ENCODE results near the gene SLC25A27.

SLC25A27 gene

DNA sequence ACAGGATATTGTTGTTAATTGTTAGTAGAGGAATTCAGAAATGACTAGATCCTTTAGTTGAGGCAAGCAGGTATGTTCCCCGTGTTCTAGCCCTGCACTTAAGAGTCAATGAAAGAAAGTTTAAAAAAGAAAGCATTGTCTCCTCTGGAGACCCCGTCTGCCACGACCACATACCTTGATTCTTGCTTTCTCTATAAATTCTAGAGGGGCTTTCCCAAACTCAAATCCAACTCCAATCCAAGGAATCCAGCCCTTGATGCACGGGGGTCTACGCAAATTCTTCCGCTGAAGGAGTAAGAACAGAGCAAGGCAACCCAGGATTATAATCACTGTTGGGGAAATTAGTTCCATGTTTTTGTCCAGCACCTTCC is 558 bp upstream of the SLC25A27 start:
- DNase-seq: no peak

DNA sequence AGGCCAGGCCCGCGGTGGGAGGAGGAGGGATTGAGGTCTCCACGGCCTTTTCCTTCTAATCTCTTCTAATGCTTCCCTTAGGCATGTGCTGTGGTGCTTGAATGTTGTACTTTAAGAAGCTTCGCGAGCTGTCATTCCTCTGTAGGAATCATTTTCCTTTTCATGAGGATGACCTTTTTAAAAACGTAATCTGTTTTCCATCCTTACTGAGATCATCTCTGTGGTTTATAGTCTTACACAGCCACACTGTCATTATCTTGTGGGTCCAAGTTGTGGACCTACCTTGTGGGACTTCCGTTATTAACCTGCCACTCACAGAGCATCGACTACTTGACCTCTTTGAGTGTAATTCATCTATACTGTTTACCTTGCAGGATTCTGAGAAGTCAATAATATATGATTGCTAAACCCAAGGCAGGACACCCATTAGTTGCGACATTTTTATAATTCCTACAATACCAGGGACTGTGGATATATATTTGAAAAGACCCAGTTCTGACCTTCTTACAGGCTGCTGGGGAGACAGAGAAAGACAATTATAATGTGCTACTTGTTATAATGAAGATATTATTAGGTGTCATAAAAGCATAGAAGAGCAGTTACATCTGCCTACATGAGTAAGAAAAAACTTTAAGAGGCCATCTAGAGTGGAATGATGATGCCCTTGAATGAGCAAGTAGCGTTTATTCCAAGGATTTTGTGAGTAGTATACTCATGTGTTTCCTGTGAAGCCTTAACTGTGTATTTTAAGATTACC is 842 bp downstream of the SLC25A27 start:
- DNase-seq: no peak

DNA sequence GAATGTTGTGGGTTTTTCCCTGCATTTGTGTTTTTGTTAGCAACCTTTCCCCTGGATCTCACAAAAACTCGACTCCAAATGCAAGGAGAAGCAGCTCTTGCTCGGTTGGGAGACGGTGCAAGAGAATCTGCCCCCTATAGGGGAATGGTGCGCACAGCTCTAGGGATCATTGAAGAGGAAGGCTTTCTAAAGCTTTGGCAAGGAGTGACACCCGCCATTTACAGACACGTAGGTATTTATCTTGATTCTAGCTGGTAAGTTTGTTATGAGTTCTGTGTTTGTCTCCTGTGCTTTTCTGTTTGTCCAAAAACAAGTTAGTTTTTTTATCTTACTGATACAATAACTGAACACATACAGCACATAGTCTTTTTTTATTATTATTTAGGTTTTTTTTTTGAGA is 3.0 kb downstream of the SLC25A27 start:
- DNase-seq: no peak

GRCh38 chr6:46657642-46658041 is 4.9 kb downstream of the SLC25A27 start:
- DNase-seq: no peak

DNA sequence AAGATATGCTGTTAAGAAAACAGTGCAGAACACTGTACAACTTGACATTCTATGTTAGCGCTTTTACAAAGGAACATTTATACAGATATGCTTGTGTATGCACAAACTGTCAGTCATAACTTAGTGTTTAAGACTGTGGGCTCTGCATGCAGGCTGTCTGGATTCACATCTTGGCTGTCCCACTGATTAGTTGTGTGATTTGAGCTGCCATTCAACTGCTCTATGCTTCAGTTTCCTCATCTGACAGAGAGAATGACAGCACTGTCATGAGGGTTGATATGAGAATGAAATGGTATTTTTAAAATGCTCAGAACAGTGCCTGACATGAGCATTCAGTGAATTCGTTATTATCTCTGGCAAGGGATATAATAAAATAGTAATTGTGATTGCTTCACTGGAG is 8.7 kb downstream of the SLC25A27 start:
- no peak for DNase-seq

GRCh38 chr6:46667377-46667776 is 14.6 kb downstream of the SLC25A27 start:
- DNase-seq: no peak

- no peak for DNase-seq
Measured at GRCh38 chr6:46674410-46674809, 21.6 kb downstream of the SLC25A27 start.

DNA sequence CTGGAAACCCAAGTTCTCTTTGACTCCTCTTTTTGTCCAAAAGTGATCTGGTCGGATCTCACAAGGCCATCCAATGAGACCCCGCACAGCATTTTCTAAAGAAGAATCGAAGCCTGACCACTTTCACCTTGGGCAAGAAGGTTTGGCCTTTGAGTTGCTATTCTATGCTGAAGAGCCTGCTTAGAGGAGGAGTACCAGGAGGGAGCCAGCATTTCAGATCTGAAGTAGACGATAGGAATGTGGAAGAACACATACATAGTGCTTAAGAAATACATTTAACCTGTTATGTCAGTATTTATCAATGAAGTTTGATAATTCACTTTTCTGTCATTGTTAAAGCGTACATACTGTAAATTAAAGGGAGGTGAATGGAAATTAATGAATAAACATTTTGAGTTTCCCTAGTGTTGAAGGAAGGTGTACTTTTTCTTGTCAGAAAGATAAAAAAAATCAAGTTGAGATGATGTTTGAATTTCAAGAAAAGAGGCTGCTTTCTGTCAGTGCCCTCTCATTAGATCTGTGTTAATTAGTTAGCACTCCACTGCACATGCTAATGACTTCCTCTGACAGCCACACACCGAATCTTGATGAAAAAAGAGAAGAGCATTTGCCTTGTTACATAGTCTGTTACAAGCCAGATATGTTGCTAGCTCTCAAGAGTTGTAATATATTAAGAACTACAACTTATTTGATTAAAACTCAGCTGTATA is 24.0 kb downstream of the SLC25A27 start:
- no peak for DNase-seq

- DNase-seq: no peak
Measured at GRCh38 chr6:46677314-46677654, 24.5 kb downstream of the SLC25A27 start.

- no peak for DNase-seq
Measured at GRCh38 chr6:46684771-46685170, 32.0 kb downstream of the SLC25A27 start.

DNA sequence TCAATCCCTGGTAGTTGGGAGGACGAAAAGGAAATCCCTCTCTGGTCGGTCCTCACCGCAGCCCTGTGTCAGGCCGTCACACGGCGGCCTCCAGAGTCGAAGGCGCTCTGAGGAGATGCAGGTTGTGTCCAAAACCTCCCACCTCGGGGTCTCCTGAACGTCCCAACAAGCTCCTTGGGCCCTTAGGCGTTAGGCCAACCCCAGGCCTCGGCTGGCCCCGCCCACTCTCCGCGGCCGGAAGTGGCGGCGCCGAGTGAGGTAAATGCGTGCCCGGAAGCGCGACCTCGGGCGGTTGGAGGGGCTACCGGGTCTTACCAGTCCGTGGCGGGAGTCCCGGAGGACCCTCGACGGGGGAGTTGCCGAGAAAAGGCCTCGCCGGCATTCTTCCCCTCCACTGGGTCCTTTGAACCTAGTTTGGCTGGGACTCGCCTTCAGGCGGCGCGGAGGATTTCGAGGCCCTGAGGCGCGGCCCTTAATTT is 34.9 kb downstream of the SLC25A27 start, which contains the start of gene TDRD6:
Gene TDRD6, plus strand, starts transcription at position 267 of the 479 bp plus-strand sequence. CDS start 244 bp downstream, outside the sequence.
- no peak for DNase-seq

- DNase-seq: no peak
Measured at GRCh38 chr6:46688117-46688965, 35.6 kb downstream of the SLC25A27 start.

DNA sequence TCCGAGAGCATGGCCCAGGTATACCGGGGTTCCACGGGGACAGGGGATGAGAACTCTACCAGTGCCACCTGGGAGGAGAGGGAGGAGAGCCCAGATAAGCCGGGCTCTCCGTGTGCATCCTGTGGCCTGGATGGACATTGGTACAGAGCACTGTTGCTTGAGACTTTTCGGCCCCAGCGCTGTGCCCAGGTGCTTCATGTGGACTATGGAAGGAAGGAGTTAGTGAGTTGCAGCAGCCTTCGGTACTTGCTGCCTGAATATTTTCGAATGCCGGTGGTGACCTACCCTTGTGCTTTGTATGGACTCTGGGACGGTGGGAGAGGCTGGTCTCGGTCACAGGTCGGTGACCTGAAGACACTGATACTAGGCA is 36.2 kb downstream of the SLC25A27 start:
- no peak for DNase-seq

- no peak for DNase-seq
Measured at GRCh38 chr6:46689657-46690056, 36.9 kb downstream of the SLC25A27 start.

GRCh38 chr6:46690141-46690755 is 37.5 kb downstream of the SLC25A27 start:
- DNase-seq: no peak

- DNase-seq: no peak
Measured at GRCh38 chr6:46690911-46691451, 38.2 kb downstream of the SLC25A27 start.

- DNase-seq: no peak
Measured at GRCh38 chr6:46699970-46700369, 47.2 kb downstream of the SLC25A27 start.

GRCh38 chr6:46704562-46704961 is 51.8 kb downstream of the SLC25A27 start:
- no peak for DNase-seq

- DNase-seq: no peak
Measured at GRCh38 chr6:46706464-46706863, 53.7 kb downstream of the SLC25A27 start.

GRCh38 chr6:46711491-46711890 is 58.7 kb downstream of the SLC25A27 start:
- no peak for DNase-seq

DNA sequence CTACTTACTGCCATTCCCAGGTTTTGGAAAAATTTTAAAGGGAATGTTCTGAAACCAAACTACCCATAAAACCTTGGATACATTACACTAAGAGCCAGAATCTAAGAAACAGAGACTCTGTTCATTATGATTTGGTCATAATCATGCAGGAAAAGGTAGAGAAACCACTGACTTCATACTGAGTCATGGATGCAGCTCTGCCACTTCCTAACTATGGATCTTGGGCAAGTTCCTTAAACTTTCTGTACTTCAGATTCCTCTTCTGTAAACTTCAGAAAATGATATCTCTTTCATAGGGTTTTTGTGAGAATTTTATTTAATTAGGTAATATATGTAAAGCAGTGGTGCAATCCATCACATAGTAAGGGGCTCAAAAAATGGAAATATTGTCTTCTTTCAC is 62.4 kb downstream of the SLC25A27 start:
- DNase-seq: no peak

DNA sequence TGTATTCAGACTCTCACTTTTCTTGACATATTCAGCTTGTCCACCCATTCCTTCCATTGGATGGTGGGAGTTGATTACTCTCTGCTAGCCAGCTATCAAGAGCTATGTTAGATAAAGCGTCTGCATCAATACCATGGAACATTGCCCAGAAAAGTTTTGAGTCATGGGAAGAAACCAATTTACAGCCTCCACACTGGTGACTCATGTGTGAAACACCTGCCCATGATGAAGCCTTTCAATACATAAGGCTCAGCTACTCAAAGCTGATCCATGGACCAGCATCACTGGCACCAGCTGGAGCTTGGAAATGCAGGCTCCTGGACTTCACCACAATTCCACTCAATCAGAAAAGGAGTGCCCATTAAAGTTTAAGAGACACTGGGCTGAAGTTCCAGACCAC is 66.3 kb downstream of the SLC25A27 start:
- no peak for DNase-seq

DNA sequence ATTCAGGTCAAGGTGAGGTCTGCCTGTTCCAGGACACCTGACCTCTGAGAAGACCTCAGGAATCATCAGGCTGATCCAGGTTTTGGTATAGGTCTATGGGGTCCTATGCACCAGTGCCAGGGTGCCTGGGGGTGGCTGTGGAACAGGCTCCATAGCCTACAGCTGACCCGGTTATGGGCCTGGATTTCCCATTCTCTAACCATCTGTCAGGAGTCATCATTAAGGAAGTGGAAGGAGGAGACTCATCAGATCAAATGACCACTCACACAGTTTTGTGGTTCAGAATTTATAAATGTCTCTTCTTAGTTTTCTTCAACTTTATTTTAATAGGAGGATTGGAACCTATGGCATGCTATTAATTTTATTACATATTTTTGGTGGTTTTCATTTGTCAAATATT is 67.6 kb downstream of the SLC25A27 start:
- no peak for DNase-seq
